HG03571 (cell line): Measurements from ENCODE around the gene IL27RA.
"Not testable (repeated sequence)": the region's sequence is repeated elsewhere in the genome, so short reads cannot be mapped to it uniquely, and the experiment has no call there.

Experiments
- ATAC-seq: cut with Tn5 transposase; IDR thresholded peaks from one replicate; pipeline ENCODE4 v1.9.1; 2021; ENCODE audit not compliant: unreplicated experiment

The IL27RA gene

DNA sequence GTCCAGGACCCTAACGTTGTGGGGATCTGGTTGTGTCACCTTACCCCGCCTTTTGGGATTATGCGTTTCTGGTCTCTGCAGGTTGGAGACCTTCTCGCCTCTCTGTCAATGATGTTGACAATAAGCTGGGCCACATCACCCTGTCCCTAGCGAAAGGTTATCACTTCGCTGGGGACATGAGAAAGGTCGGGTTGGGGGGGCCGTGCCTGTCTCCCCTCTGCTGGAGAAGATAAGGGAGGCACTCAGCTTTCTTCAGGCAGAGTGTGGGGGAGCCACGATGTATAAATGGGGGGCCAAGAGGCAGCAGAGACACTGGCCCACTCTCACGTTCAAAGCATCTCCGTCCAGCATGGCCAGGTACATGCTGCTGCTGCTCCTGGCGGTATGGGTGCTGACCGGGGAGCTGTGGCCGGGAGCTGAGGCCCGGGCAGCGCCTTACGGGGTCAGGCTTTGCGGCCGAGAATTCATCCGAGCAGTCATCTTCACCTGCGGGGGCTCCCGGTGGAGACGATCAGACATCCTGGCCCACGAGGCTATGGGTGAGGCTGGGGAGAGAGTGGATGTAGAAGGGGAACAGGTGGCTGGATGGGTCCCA is 3.6 kb upstream of the IL27RA start, which contains the start of gene RLN3:
Gene RLN3, plus strand, starts transcription at position 293 of the 595 bp plus-strand sequence. Its CDS starts 57 bp downstream, at position 350.
- no peak for ATAC-seq

DNA sequence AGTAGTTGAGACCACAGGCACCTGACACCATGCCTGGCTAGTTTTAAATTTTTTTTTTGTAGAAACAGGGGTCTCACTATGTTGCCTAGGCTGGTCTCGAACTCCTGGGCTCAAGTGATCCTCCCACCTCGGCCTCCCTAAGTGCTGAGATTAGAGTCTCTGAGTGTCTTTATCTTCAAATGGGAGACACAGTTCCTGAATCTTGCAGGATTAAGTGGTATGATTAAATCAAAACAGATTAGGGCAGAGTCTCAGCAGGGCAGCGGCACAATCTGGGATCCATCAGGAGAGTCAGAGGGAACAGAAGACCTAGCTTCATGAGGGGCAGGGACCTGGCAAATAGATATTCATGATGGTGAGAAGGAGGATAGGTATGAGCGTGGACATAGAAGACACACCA is 2.7 kb upstream of the IL27RA start:
- ATAC-seq = no peak

DNA sequence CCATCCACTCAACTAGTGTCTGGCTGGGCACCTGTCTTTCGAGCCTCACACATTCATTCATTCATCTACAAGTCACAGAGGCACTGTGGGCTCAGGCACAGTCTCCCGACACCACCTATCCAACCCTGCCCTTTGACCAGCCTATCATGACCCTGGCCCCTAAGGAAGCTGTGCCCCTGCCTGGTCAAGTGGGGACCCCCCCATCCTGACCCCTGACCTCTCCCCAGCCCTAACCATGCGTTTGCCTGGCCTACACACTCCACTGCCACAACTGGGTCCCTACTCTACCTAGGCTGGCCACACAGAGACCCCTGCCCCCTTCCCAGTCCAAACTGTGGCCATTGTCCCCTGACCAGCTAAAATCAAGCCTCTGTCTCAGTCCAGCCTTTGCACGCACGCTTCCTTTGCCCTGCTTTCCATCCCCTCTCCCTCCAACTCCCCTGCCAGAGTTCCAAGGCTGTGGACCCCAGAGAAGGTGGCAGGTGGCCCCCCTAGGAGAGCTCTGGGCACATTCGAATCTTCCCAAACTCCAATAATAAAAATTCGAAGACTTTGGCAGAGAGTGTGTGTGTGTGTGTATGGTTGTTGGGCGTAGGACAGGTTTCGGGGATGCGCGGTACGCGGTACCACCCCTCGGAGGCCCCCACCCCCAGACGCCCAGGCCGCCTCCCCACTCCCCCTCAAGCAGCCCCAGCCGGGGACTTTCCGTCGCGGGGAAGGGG is 404 bp upstream of the IL27RA start:
- ATAC-seq = no peak

DNA sequence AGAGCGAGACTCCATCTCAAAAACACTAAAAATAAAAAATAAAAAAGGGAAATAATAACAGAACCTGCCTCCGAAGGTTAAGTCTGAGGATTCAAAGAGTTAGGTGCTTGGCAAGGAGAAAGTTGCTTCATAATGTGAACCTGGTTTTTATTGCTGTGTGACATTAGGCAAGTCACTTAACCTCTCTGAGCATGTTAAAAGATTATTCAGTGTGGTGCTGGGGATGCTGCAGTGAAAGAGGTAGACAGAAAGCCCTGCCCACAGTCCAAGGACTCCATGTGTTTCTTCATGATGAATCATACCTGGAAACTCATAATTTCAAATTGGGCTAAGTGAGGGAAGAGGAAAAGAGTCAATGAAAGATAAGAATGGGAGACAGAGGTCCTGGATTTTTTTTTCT is 2.4 kb downstream of the IL27RA start:
- no peak for ATAC-seq

DNA sequence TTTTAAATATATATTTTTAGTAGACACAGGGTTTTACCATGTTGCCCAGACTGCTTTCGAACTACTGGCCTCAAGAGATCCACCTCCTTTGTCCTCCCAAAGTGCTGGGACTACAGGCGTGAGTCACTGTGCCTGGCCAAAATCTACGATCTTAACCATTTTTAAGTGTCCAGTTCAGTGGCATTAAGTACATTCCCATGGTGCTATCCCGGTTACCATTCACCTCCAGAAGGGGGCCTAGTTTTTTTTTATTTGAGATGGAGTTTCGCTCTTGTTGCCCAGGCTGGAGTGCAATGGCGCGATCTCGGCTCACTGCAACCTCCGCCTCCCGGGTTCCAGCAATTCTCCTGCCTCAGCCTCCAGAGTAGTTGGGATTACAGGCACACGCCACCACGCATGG is 3.6 kb downstream of the IL27RA start:
- ATAC-seq = not testable (repeated sequence)

GRCh38 chr19:14035706-14036105 is 4.1 kb downstream of the IL27RA start:
- ATAC-seq = no peak

GRCh38 chr19:14039181-14039580 is 7.6 kb downstream of the IL27RA start:
- no peak for ATAC-seq

- peak; percentile 59 for ATAC-seq
Measured at GRCh38 chr19:14042659-14043608, 11.4 kb downstream of the IL27RA start.

GRCh38 chr19:14047866-14048265 is 16.3 kb downstream of the IL27RA start:
- not testable (repeated sequence) for ATAC-seq

DNA sequence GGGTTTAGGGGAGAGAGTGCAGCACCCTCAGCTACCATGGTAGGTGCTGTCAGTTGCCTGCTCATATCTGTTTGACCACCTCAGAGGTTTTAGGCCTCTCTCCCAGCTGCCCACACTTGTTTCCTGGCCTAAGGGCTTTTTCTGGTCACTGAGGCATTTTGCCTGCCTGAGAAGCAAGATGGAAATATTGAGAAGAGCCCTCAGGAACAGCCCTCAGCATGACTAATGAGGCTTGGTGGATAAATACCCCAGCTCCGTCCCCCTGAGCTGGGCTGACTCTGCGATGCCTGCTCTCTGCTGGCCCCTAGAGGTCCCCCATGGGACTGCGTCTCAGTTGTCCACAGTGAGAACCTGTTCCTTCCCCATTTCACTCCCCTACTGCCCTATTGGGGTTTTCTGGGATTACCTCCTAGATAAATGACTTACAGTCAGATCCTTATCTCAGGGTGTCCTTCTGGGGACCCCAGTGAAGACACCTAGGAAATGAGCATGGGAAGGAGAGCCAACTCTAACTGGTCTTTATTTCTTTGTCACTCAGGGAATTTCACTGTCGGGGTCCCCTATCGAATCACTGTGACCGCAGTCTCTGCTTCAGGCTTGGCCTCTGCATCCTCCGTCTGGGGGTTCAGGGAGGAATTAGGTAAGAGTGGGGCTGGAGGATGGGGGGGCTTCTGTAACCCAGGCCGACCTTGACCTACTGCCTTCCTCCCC is 17.0 kb downstream of the IL27RA start:
- no peak for ATAC-seq

DNA sequence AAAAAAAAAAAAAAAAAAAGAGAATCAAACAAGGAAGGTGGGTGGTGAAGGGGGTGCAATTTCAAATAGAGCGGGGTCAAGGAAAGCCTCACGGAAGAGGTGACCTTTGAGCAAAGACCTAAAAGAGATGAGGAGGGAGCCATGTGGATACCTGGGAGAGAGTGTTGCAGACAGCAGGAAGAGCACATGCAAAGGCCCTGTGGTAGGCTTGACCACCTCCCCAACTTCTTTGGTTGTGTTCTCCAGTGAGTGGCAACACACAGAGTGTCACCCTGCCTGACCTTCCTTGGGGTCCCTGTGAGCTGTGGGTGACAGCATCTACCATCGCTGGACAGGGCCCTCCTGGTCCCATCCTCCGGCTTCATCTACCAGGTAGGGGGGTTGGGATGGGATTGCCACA is 18.9 kb downstream of the IL27RA start:
- ATAC-seq = no peak

DNA sequence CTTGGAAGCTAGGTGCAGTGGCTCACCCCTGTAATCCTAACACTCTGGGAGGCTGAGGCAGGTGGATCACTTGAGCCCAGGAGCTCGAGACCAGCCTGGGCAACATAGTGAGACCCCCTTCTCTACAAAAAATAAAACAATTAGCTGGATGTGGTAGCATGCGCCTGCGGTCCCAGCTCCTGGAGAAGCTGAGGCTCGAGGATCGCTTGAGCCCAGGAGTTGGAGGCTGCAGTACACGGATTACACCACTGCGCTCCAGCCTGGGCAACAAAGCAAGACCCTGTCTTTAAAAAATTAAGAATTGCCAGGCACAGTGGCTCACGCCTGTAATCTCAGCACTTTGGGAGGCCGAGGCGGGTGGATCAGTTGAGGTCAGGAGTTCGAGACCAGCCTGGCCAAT is 19.4 kb downstream of the IL27RA start:
- not testable (repeated sequence) for ATAC-seq

- no peak for ATAC-seq
Measured at GRCh38 chr19:14051980-14052379, 20.4 kb downstream of the IL27RA start.

DNA sequence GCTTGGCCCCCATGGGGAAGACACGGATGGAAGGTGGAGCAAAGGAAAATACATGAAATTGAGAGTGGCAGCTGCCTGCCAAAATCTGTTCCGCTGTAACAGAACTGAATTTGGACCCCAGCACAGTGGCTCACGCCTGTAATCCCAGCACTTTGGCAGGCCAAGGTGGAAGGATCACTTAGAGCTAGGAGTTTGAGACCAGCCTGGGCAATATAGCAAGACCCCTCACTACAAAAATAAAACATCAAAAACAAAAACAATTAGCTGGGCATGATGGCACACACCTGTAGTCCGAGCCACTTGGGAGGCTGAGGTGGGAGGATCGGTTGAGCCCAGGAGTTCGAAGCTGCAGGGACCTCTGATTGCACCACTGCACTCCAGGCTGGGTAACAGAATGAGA is 20.9 kb downstream of the IL27RA start:
- ATAC-seq = no peak

DNA sequence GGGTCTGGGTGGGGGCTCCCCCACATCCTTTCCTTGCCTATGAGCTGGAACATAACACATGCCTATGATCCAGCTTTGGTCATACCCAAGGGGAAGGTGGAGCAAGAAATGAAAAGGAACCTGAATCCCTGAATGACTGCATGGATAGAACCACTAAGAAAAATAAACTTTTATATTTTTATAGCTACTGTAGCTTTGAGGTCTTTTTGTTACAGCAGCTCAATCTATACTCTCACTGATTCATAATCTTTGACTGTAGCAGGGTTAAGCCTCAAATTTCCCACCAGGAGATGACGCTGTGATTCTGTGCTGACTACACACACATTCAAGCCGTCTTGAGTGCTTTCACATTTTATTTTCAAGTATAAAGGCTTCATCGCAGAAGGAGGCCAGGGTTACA is 21.5 kb downstream of the IL27RA start:
- ATAC-seq = no peak

- ATAC-seq = no peak
Measured at GRCh38 chr19:14053500-14053899, 21.9 kb downstream of the IL27RA start.

DNA sequence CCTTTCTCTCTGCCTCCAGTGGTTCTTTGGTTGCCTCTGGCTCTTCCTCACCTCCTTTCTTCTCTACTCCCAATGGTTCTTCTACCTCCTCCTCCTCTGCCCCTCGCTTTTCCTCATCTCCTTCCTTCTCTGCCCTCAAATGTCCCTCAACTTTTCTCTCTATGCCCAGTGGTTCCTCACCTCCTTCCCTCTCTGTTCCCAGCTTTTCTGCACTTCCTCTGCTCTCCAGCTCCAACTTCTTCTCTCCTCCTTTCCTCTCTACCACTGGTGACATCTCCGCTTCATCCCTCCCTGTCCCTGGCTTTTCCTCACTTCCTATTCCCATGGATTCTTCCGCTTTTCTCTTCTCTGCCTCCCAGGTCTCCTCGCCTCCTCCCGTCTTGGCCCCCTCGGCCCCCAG is 22.5 kb downstream of the IL27RA start:
- no peak for ATAC-seq

DNA sequence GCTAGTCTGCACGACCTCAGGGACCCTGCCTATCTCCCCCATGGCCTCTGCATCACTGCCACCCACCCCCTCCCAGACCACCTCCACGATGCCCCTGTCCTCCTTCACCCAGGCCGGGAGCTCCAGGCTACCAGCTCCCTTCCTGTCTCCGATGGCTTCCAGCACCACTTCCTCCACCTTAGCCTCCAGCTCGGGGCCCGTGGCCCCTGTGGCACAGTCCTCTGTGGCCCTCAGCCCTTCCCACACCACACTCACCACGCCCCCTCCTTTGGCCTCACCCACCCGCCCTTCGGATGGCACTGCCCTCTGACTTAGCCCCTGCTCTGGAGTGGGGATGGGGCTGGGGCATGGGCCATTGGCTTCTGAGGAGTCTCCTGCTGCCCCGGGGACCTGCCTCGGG is 23.2 kb downstream of the IL27RA start:
- no peak for ATAC-seq

GRCh38 chr19:14055396-14055795 is 23.8 kb downstream of the IL27RA start:
- ATAC-seq = no peak

DNA sequence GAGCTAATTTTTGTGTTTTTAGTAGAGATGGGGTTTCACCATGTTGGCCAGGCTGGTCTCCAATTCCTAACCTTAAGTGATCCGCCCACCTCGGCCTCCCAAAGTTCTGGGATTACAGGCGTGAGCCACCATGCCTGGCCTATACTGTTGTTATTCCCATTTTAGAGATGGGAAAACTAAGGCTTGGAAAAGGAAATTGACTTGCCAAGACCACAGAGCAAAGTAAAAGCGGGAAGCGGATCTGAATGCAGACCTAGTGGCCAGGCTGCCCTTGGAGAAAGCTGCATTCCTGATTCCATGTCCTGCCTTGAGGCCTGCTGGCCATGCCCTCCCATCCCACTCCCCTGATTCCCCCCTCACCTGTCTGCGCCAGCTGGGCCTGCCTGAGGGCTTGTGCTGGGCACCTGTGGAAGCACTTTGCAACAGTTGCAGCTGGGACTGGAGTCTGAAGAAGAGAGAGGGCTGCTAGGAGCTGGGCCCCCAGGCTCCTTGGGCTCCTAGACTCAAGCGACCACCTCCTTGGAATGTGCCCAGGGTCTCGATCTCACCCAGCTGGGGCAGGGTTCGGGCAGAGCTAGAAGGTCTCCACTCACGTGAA is 24.6 kb downstream of the IL27RA start:
- ATAC-seq = no peak
